ENCODE results near the gene SH3RF1.

SH3RF1 gene

DNA sequence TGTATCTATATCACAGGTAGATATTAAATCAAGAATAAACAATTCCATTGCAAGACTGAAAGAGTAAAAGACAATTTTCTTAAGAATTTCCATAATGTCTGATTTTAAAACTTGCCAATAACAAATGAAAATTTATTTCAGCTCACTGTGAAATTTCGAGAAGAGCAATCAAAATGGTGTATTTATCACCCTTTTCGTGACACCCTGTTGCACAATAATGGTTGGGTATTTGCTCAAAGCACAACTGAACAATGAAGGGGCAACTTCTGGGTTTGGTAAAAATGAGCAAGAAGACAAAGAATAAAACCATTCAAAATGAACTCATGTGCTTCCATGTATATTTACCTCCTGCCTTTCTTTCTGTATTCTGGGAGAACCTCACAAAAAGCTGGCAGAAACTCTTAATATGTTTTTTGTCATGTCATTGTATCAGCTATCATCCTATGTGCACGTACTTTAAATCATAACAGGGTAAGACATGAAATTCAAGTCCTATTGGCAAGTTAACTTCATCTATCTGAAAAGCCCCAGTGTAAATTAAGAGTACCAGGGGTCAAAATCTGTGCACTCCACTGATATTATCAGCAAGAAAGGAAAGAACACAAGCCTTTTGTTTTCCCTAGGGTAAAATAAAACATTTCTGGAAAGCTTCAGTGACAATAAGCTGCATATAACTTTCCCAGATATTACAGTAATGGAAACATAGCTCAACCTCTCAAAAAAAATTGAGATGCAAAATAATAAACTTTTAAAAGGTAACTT is 133.8 kb downstream of the SH3RF1 start:
- Mint-ChIP-seq H3K27me3 (ENCODE audit: low read depth) (peaks cover 4% of the 10 kb centered on the region), H3K27ac (no peak overlapping the region), H3K4me1 (ENCODE audit: low read depth) (no peaks in the 10 kb centered on the region), H3K36me3 (ENCODE audit: low read depth) (no peaks in the 10 kb centered on the region), H3K9me3 (no peaks in the 10 kb centered on the region), H3K4me3 (no peak overlapping the region)
- no peak for DNase-seq (ENCODE audit: low spot score)

DNA sequence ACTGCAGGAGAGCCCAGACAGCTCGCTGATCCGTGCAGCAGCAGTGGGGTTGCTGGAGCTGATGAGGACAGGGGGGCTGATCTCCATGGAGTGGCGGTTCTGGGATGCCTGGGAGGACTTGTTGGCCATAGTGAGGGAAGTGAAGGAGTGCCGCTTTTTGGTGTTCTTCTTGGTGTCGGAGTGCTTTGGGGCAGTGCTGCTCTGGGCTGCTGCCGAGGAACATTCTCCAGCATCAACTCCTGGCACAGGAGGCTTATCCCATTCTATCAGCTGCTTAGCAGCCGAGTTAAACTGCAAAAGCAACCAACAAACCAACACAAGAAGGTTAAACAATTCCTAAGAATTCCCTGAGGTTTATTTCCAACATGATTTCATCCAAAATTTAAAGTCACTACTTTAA is 134.4 kb downstream of the SH3RF1 start:
- H3K36me3 Mint-ChIP-seq (ENCODE audit: low read depth) = no peaks in the 10 kb centered on the region
- H3K27ac Mint-ChIP-seq = no peak overlapping the region
- H3K27me3 Mint-ChIP-seq (ENCODE audit: low read depth) = peaks cover 4% of the 10 kb centered on the region
- H3K9me3 Mint-ChIP-seq = no peaks in the 10 kb centered on the region
- no peak overlapping the region for H3K4me3 Mint-ChIP-seq
- no peak for DNase-seq (ENCODE audit: low spot score)
- H3K4me1 Mint-ChIP-seq (ENCODE audit: low read depth) = no peaks in the 10 kb centered on the region

DNA sequence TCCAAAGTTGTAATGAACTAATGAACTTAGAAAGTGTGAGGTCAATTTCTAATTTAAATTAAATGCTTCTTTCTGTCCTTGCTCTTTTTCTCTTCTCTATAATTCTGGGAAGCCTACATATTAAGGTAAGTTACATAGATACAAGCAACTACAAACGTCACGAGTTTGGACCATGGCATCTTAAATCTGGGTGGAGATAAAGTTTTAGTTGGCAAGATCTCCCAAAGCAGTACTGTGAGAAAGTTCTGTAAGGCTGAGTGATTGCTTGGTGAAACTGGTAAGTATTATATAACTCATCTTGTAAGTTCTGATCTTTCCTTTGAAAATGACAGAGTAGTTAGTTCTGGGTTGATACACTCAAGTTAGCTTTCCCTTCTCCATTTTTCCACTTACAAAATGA is 135.0 kb downstream of the SH3RF1 start:
- DNase-seq (ENCODE audit: low spot score) = no peak
- Mint-ChIP-seq H3K4me1 (ENCODE audit: low read depth) (no peaks in the 10 kb centered on the region), H3K36me3 (ENCODE audit: low read depth) (no peaks in the 10 kb centered on the region), H3K9me3 (no peaks in the 10 kb centered on the region), H3K27ac (no peak overlapping the region), H3K27me3 (ENCODE audit: low read depth) (peaks cover 3% of the 10 kb centered on the region), H3K4me3 (no peak overlapping the region)

DNA sequence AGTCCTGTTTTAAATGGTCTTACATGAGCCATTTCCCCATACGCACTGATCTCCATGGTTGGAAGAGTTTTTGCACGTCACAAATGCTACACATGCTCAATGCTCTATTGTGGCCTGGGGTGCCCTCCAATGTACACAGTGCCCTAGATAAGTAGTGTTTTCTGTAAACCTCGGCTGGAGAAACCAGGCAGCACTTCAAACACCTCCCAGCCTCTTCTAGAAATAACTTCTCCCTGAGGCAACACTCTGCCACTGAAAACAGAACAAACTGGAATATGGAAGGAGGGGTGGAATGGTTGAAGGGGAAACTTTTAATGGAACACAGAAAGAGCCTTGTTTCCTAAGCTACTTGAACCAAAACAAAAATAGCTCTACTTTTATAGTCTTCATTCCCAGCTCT is 136.8 kb downstream of the SH3RF1 start:
- no peaks in the 10 kb centered on the region for H3K27me3 Mint-ChIP-seq (ENCODE audit: low read depth)

DNA sequence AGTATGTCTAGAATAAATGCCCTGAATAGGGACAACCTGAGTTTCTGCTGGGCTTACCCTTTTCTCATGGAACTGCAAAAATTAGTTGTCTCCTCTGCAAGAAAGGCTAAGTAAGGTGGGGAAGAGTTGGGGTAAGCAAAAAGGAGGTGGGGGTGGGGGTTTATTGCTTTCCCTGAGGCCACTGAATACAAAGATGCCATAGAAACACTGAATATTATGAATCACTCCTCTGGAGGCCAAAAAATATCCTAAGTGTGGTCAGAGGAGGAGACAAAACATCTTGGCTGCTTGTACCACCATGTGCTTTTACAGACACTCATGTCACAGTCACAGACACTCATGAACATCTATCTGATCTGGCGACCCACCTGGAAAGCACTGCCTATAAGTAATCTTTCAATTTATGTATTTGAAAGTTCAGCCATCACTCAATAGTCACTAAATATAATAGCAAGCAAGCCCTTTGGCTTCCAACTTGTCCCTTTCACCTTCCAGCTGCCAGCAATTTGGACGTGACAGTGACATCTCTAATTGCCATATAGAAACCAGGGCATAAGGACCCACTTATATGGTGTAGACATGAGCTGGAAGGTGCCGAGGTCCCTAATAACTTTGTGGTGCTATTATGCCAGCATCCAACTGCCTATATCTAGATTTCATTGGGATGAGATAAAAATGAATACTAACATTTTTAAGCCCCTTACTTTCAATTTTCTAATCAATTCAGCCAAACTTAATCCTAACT is 138.0 kb downstream of the SH3RF1 start:
- no peak overlapping the region for H3K4me3 Mint-ChIP-seq
- DNase-seq (ENCODE audit: low spot score) = no peak
- H3K9me3 Mint-ChIP-seq = no peaks in the 10 kb centered on the region
- H3K4me1 Mint-ChIP-seq (ENCODE audit: low read depth) = no peaks in the 10 kb centered on the region
- H3K36me3 Mint-ChIP-seq (ENCODE audit: low read depth) = no peaks in the 10 kb centered on the region
- H3K27ac Mint-ChIP-seq = no peak overlapping the region
- no peaks in the 10 kb centered on the region for H3K27me3 Mint-ChIP-seq (ENCODE audit: low read depth)

More for the DNA sequence above, 136.8 kb downstream of the SH3RF1 start:
- DNase-seq (ENCODE audit: low spot score) = no peak
- no peak overlapping the region for H3K27ac Mint-ChIP-seq
- no peaks in the 10 kb centered on the region for H3K4me1 Mint-ChIP-seq (ENCODE audit: low read depth)
- no peaks in the 10 kb centered on the region for H3K9me3 Mint-ChIP-seq
- H3K4me3 Mint-ChIP-seq = no peak overlapping the region
- H3K36me3 Mint-ChIP-seq (ENCODE audit: low read depth) = no peaks in the 10 kb centered on the region

DNA sequence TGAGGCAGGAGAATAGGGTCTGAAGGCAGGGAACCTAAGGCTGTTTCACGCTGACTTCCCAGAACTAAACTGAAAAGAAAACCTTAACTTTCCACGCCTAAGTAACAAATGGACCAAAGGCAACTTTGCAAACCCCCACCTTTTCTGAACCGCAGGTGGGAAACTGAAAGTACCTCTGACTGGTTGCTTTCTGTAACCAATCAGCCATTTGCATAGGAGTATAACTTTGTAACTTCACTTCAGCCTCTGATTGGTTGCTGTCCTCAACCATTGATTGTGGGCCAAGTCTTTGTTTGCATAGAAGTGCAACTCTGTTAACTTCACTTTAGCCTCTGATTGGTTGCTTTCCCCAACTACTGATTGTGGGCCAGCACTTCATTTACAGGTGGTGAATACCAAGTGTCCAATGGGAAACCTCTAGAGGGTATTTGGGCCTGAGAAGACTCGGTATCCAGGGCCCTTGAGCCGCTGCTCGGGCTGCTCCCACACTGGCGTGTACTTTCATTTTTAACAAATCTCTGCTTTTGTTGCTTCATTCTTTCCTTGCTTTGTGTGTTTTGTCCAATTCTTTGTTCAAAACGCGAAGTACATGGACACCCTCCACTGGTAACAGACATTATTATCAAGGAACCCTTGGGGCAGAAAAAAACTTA is 139.1 kb downstream of the SH3RF1 start:
- no peaks in the 10 kb centered on the region for H3K36me3 Mint-ChIP-seq (ENCODE audit: low read depth)
- H3K4me3 Mint-ChIP-seq = no peak overlapping the region
- H3K4me1 Mint-ChIP-seq (ENCODE audit: low read depth) = no peaks in the 10 kb centered on the region
- H3K27ac Mint-ChIP-seq = no peak overlapping the region
- DNase-seq (ENCODE audit: low spot score) = no peak
- no peaks in the 10 kb centered on the region for H3K9me3 Mint-ChIP-seq
- H3K27me3 Mint-ChIP-seq (ENCODE audit: low read depth) = no peaks in the 10 kb centered on the region

DNA sequence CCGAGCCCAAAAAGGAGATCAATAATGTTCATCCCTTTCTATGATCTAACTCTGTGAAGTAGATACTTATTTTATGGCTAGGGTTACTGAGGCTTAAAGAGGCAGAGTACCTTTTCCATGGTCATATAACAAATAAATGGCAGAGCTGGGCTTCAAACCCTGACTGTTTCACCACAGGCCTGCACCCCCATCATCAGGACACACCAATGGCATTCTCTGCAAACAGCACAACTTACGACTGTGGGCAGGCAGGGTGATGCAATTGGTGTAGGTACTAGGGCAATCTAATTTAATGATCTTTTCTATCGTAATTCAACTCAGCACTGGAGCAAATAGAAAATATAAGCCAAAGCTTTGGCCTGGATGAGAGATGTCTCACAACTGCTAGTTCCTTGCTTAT is 141.9 kb downstream of the SH3RF1 start:
- no peak overlapping the region for H3K27ac Mint-ChIP-seq

DNA sequence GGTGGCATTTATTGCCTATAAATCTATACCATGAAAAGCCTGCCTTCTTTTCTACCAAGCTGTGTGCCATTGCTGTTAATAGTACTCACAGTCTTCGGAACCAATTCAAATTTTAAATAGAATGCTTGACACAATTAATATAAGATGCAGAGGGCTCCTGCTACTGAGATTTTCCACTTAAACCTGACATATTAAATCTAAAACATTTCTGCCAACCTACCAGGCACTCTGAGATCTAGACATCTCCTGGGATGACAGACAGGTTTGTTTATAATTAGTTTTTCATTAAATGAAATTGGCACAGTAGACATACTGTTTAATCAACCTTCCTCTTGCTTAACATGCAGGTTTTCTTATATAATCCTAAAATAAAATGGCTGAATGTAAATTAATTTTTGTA is 143.4 kb downstream of the SH3RF1 start:
- DNase-seq (ENCODE audit: low spot score) = no peak
- Mint-ChIP-seq H3K9me3 (no peaks in the 10 kb centered on the region), H3K4me1 (ENCODE audit: low read depth) (no peaks in the 10 kb centered on the region), H3K36me3 (ENCODE audit: low read depth) (no peaks in the 10 kb centered on the region), H3K4me3 (no peak overlapping the region), H3K27me3 (ENCODE audit: low read depth) (no peaks in the 10 kb centered on the region), H3K27ac (no peak overlapping the region)

More for the DNA sequence above, 141.9 kb downstream of the SH3RF1 start:
- H3K9me3 Mint-ChIP-seq = no peaks in the 10 kb centered on the region
- H3K27me3 Mint-ChIP-seq (ENCODE audit: low read depth) = no peaks in the 10 kb centered on the region
- no peaks in the 10 kb centered on the region for H3K4me1 Mint-ChIP-seq (ENCODE audit: low read depth)
- H3K4me3 Mint-ChIP-seq = no peak overlapping the region
- no peak for DNase-seq (ENCODE audit: low spot score)
- H3K36me3 Mint-ChIP-seq (ENCODE audit: low read depth) = no peaks in the 10 kb centered on the region

DNA sequence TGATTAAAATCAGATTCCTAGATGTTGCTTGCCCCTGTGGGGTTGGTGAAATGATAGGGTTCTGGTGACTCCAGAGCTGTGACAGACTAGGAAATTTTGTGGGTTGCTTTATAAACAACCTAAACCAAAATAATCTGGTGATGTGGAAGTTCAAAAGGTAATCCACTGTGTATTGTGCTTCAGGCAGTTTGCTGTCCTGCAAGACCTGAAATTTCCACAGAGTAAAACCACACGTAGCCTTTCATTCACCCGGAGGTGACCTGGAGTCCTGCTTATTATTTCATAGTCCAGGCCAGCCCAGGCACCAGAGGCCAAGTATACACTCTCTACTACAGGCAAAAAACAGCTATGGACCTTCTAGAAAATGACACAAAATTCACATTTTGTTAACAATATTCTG is 146.1 kb downstream of the SH3RF1 start:
- Mint-ChIP-seq H3K27ac (no peak overlapping the region), H3K9me3 (no peaks in the 10 kb centered on the region), H3K4me3 (no peak overlapping the region), H3K36me3 (ENCODE audit: low read depth) (no peaks in the 10 kb centered on the region), H3K27me3 (ENCODE audit: low read depth) (peaks cover 3% of the 10 kb centered on the region), H3K4me1 (ENCODE audit: low read depth) (no peaks in the 10 kb centered on the region)
- DNase-seq (ENCODE audit: low spot score) = no peak

DNA sequence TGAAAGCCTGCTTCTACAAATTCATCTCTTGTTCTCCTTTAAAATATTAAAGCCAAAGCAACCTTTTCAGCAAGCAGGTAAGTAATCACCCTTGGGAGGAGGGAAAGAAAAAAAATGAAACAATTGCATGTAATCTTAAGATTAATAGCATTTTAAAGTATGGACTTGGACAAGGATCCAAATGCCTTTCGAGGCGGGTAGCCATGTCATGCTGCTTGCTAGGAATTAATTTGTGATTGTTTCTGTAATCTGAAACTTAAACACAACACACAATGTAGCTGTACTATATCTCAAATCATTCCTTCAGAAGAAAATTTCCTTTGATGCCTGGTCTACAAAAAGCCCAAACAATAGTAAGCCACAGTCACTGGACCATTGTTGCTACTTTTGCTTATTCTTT is 148.3 kb downstream of the SH3RF1 start:
- H3K27ac Mint-ChIP-seq = no peak overlapping the region
- DNase-seq (ENCODE audit: low spot score) = no peak
- H3K27me3 Mint-ChIP-seq (ENCODE audit: low read depth) = peaks cover 3% of the 10 kb centered on the region
- H3K36me3 Mint-ChIP-seq (ENCODE audit: low read depth) = no peaks in the 10 kb centered on the region
- H3K9me3 Mint-ChIP-seq = no peaks in the 10 kb centered on the region
- no peaks in the 10 kb centered on the region for H3K4me1 Mint-ChIP-seq (ENCODE audit: low read depth)
- H3K4me3 Mint-ChIP-seq = no peak overlapping the region

DNA sequence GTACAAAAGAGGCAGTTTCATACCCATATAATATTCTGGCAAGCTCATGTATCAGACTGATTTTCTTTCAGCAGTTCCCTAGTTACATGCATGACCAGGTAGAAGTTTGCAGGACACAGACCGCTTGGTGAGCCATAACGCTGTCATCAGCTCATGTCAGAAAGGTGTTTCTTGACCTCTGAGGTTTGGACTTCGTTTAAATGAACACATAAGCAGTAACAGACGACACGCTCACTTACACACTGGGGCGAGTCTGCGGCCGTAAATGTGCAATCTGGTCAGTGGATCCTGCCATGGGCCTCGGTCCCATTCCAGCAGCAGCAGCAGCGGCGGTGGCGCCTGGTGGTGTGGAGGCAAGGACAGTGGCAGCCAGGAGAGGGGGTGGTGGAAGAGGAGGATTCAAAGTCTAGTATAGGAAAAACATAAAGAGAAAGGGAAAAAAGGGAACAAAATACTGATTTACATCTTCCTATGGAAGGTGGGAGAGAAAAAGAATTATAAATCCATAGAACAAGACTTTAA is 148.8 kb downstream of the SH3RF1 start:
- Mint-ChIP-seq H3K36me3 (ENCODE audit: low read depth) (no peaks in the 10 kb centered on the region), H3K27me3 (ENCODE audit: low read depth) (peaks cover 3% of the 10 kb centered on the region), H3K4me1 (ENCODE audit: low read depth) (no peaks in the 10 kb centered on the region), H3K27ac (no peak overlapping the region), H3K4me3 (no peak overlapping the region), H3K9me3 (no peaks in the 10 kb centered on the region)
- no peak for DNase-seq (ENCODE audit: low spot score)

DNA sequence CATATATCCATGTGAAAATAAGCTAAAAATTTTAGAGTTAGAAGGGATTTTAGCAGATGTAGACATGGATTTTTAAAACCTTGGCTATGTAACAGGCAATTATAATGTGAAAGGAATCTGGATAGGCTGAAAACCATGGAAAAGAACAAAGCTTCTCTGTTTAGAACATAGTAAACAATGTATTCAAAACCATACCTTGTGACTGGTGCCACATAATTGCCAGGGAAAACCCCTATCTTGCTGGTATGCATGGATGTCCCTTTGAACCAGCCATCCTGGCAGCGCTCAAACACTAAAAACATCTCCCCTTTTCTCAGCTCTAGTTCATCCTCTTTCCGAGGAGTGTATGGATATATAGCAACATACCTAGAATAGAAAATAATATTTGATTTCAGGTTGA is 150.1 kb downstream of the SH3RF1 start:
- no peaks in the 10 kb centered on the region for H3K36me3 Mint-ChIP-seq (ENCODE audit: low read depth)
- no peaks in the 10 kb centered on the region for H3K4me1 Mint-ChIP-seq (ENCODE audit: low read depth)
- no peaks in the 10 kb centered on the region for H3K9me3 Mint-ChIP-seq
- H3K4me3 Mint-ChIP-seq = no peak overlapping the region
- no peak for DNase-seq (ENCODE audit: low spot score)
- no peak overlapping the region for H3K27ac Mint-ChIP-seq
- H3K27me3 Mint-ChIP-seq (ENCODE audit: low read depth) = peaks cover 3% of the 10 kb centered on the region

DNA sequence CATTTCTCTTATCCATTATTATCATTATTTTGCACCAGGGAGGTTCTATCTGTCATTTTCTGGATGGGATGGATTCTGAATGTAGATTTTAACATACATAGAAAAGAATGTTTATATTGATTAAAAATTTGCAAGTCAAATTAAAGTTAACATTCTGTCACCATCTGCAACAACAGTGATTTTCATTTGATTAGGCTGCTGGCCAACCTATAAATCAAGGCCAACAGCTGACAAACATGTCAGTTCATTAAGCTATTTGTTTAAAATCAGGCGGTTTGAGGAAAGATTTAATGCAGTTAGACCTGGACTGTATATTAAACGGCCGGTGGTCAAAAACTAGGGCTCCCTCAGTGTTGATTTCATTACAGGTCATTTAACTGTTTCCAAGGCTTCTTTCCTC is 151.2 kb downstream of the SH3RF1 start:
- Mint-ChIP-seq H3K9me3 (no peaks in the 10 kb centered on the region), H3K27ac (no peak overlapping the region), H3K4me1 (ENCODE audit: low read depth) (no peaks in the 10 kb centered on the region), H3K27me3 (ENCODE audit: low read depth) (peaks cover 3% of the 10 kb centered on the region), H3K36me3 (ENCODE audit: low read depth) (no peaks in the 10 kb centered on the region), H3K4me3 (no peak overlapping the region)
- no peak for DNase-seq (ENCODE audit: low spot score)

DNA sequence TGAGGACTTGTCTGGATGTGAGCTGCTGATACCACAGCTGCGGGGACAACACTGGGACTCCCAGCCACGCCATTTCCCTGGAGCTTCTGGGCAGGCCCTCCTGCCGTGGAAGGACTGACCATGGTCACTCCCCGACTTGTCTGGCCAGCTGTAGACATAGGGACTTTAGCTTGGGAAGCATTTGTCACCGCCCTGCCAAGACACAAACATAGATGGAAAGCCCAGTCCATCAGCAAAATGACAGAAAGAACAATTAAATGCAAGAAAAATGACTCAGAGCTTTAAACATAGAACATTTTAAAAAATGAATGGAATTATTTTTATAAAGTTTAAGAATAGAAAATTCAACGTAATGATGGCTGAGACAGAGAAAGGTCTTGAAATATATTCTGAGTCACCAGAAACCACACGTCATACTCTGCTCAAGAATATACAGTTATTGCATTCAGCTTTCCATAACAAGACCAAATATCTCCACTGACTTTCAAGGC is 153.1 kb downstream of the SH3RF1 start:
- H3K4me1 Mint-ChIP-seq (ENCODE audit: low read depth) = no peaks in the 10 kb centered on the region
- no peak overlapping the region for H3K27ac Mint-ChIP-seq
- H3K27me3 Mint-ChIP-seq (ENCODE audit: low read depth) = peaks cover 3% of the 10 kb centered on the region
- DNase-seq (ENCODE audit: low spot score) = no peak
- no peaks in the 10 kb centered on the region for H3K9me3 Mint-ChIP-seq
- no peak overlapping the region for H3K4me3 Mint-ChIP-seq
- H3K36me3 Mint-ChIP-seq (ENCODE audit: low read depth) = no peaks in the 10 kb centered on the region

Data from T-helper 2 cell treated with Interferon-gamma antibody and Interleukin-4, amounts not matched to agents 5 μg/mL and 100 μg/mL, for 36 hours (primary cell).